Fibroblast of mammary gland (primary cell): Measurements from ENCODE around the gene SELENOI.

ENCODE experiments used
- DNase-seq: peaks from one replicate; pipeline ENCODE4 v3.0.0-alpha.2; 2010; ENCODE audit warnings: low read depth
- H3K4me3 ChIP-seq: 2 replicates; pipeline ENCODE4 v1.5.1; 2011; ENCODE audit warnings: low read depth, mild to moderate bottlenecking, low read length, moderate library complexity; ENCODE audit not compliant: control insufficient read depth
- TF ChIP-seq, protein P1 (sequence below): conservative IDR thresholded peaks from 2 replicates; pipeline ENCODE4 v1.5.1; 2011; ENCODE audit warnings: low read depth, low read length, inconsistent platforms; ENCODE audit not compliant: control insufficient read depth, insufficient read depth

SELENOI gene

DNA sequence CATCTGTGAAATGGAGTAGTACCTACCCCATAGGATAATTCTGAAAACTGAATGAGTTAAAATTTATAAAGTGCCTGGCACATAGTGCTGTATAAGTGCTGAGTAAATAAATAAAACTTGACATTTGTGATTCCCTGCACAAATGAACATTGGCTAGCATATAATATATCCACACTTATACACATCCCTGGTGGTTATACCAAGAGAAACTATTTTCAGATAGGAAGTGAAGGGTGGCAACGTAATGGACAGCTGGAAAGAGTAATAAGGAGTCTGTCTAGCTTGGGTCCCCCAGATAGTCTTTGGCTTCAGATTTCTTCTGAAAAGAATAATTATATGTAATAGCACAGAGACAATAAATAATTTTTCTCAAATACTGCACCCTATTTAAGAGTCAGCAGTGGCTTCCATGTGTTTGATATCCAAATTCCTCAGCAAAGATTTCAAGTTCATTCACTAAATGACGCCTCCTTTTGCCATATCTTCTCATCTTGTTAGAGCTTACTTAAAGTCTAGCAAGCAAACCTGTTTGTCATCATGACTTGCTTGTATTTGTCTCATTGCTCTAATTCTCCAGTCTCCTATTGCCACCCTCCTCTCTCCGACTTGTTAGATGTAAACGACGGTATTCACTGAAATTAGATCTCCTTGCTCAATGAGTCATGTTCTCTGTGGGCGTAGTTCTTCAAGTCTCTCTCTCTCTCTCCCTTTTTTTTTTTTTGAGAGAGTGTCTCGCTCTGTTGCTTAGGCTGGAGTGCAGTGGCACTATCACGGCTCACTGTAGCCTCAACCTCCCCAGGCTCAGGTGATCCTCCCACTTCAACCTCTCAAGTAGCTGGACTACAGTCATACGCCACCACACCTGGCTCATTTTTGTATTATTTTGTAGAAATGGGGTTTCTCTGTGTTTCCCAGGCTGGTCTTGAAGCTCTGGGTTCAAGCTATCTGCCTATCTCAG, 9.4 kb downstream of the SELENOI start:
- H3K4me3 ChIP-seq, result no peak overlapping the region
- DNase-seq, result peak; percentile 97
- TF ChIP-seq, protein P1, sequence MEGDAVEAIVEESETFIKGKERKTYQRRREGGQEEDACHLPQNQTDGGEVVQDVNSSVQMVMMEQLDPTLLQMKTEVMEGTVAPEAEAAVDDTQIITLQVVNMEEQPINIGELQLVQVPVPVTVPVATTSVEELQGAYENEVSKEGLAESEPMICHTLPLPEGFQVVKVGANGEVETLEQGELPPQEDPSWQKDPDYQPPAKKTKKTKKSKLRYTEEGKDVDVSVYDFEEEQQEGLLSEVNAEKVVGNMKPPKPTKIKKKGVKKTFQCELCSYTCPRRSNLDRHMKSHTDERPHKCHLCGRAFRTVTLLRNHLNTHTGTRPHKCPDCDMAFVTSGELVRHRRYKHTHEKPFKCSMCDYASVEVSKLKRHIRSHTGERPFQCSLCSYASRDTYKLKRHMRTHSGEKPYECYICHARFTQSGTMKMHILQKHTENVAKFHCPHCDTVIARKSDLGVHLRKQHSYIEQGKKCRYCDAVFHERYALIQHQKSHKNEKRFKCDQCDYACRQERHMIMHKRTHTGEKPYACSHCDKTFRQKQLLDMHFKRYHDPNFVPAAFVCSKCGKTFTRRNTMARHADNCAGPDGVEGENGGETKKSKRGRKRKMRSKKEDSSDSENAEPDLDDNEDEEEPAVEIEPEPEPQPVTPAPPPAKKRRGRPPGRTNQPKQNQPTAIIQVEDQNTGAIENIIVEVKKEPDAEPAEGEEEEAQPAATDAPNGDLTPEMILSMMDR, result no peak

DNA sequence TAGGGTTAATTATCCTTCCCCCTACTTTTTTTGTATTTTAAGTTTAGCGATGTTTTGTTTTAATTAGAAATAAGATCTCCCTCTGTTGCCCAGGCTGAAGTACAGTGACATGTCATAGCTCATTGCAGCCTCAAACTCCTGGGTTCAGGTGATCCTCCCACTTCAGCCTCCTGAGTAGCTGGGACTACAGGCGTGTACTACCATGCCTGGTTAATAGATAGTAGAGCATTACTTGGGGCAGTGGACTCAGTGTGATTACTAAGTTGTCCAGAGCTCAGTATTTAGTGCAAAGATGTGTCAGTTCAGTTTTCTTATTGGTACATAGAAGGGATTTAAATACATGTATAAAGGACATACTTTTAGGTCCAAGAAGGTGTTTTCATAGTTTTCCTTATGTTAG, 10.2 kb downstream of the SELENOI start:
- H3K4me3 ChIP-seq, result no peak overlapping the region
- DNase-seq, result no peak
- TF ChIP-seq, protein P1, result no peak

DNA sequence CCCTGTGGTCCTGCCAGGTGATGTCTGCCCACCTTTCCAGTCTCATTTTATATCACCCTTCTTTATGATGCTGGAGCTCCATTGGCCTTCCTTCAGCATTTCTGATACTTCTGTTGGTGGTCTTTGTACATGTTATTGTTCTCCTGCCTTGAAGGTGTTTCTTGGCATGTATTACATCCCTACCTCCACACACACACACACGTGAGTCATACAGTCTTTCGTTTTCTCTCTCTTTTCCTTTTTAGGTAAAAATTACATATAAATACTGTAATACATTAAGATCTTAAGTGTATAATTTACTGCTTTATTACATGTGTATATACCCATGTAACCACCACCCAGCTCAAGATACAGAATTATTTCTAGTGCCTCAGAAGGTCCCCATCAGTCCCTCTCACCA, 10.8 kb downstream of the SELENOI start:
- no peak for DNase-seq
- H3K4me3 ChIP-seq, result no peak overlapping the region
- TF ChIP-seq, protein P1, result no peak

DNA sequence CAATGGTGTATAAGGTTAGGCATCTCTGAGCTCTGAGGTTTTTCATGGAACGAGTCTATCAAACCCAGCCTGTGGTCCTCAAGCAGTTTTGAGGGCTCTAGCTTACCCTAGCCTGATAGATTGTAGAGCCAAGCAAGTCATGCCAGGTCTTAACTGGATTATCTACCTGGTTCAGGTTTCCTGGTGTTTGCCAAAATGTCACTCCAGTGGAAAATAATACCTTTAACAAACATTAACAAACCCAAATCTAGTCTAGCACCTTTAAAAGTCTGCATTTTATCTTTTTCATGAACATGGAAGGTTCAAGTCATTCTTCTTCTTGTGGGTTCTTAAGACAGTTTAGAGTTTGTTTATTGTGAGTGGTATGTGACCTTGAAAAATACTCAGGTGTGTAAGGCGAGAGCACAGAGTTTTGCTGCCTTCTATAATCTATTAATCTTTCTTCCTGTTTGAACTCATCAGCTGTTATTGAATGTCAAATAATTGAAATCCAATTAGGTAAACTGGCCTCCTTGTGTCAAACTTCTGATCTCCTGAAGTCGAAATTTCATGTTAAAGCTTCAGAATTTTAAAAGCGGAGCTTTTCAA, 14.0 kb downstream of the SELENOI start:
- no peak for DNase-seq
- H3K4me3 ChIP-seq, result no peak overlapping the region
- TF ChIP-seq, protein P1, result no peak

DNA sequence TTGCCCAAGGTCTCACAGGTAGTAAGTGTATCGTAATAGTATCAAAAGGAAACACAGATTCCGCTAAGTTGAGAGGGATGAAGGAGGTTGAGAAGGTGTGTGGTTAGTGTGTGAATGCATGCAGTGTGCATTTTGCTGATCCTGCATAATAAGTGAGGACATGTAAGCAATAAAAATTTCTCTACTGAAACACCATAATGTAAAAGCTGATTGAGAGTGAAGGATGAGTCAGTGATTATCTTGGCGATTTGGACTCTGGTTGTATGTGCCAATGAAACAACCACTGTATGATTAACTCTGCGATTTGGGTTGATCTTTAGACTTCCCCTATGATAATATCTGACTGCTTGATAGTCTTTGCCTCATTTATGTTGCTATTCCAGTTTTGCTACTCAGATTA, 17.4 kb downstream of the SELENOI start:
- peak; percentile 67 for DNase-seq
- TF ChIP-seq, protein P1, result no peak
- H3K4me3 ChIP-seq, result no peak overlapping the region

DNA sequence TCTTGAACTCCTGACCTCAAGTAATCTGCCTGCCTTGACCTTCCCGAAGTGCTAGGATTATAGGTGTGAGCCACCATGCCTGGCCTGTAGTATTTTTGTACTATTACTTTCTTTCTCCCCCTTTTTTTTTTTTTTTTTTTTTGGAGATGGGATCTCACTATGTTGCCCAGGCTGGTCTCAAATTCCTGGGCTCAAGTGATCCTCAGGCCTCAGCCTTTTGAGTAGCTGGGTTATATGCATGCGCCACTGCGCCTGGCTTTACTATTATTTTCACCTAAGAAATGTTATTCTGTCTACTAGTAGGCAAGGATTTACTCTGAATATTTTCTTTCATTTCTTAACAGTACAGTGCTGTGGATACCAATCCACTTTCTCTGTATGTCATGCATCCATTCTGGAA, 18.0 kb downstream of the SELENOI start:
- no peak overlapping the region for H3K4me3 ChIP-seq
- no peak for DNase-seq
- TF ChIP-seq, protein P1, result no peak

DNA sequence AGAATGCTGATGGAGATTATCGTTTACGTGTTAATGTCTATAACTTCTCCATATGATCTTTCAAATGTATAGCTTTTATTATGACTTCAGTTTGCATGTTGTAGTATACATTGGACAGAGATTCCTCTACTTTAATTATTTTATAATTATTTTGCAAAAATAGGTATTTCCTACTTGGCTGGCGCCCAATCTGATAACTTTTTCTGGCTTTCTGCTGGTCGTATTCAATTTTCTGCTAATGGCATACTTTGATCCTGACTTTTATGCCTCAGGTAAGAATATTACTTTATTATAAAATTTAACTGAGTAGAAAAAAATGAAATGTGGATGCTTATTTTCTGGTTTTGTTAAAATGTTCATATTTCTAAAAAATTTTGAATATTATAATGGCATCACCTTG, 18.7 kb downstream of the SELENOI start:
- H3K4me3 ChIP-seq, result no peak overlapping the region
- no peak for DNase-seq
- TF ChIP-seq, protein P1, result no peak
